ENCODE results near the gene PAX2. TPM values are rescaled to one million over a fixed set of nuclear protein-coding genes. Genes with fewer than 3 reads are reported as not detected.

Gene PAX2
- total RNA-seq, 1 experiment from 2014 or later, result not detected

GRCh38 chr10:100829933-100830727, 84.7 kb downstream of the PAX2 start:
- H3K27me3 ChIP-seq (replicated peaks; ENCODE audit: insufficient read depth, low read depth, low read length, poor library complexity), result peaks cover 98% of the 10 kb centered on the region
- POLR2A ChIA-PET (ENCODE audit: low non-redundant PET), result no interaction called here
- TF ChIP-seq, protein P1, sequence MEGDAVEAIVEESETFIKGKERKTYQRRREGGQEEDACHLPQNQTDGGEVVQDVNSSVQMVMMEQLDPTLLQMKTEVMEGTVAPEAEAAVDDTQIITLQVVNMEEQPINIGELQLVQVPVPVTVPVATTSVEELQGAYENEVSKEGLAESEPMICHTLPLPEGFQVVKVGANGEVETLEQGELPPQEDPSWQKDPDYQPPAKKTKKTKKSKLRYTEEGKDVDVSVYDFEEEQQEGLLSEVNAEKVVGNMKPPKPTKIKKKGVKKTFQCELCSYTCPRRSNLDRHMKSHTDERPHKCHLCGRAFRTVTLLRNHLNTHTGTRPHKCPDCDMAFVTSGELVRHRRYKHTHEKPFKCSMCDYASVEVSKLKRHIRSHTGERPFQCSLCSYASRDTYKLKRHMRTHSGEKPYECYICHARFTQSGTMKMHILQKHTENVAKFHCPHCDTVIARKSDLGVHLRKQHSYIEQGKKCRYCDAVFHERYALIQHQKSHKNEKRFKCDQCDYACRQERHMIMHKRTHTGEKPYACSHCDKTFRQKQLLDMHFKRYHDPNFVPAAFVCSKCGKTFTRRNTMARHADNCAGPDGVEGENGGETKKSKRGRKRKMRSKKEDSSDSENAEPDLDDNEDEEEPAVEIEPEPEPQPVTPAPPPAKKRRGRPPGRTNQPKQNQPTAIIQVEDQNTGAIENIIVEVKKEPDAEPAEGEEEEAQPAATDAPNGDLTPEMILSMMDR (conservative IDR thresholded peaks at IDR 0.05; ENCODE audit: low read depth, low read length), result no peak
- TF ChIP-seq EZH2 (IDR thresholded peaks at IDR 0.05; ENCODE audit: borderline replicate concordance, low read depth, low read length, poor library complexity, severe bottlenecking), result peak; percentile 66
- H3K9me3 ChIP-seq (ENCODE audit: low read depth, low read length, poor library complexity, severe bottlenecking), result no peaks in the 10 kb centered on the region
- no peak for DNase-seq (ENCODE audit: low spot score)
- intact Hi-C loops (cut with micrococcal nuclease; ENCODE audit: unreplicated experiment), result no loop called here
- H3K4me1 ChIP-seq (ENCODE audit: insufficient read depth, low read length, poor library complexity, severe bottlenecking), result peaks cover 17% of the 10 kb centered on the region
- H3K4me3 ChIP-seq (ENCODE audit: low read depth, low read length, poor library complexity, severe bottlenecking), result no peak overlapping the region
- H3K27ac ChIP-seq (ENCODE audit: low read depth, low read length, poor library complexity, severe bottlenecking), result no peak overlapping the region
- BruUV-seq (replicated peaks), result no TSS peak
- CTCF ChIA-PET, result interaction anchor here (0.5 kb wide), 1 partner anchor 85 kb away, joined by 6 read pairs; the partner anchor contains the start of gene PAX2
- H3K36me3 ChIP-seq (ENCODE audit: insufficient read depth, low read length, poor library complexity, severe bottlenecking), result no peaks in the 10 kb centered on the region

DNA sequence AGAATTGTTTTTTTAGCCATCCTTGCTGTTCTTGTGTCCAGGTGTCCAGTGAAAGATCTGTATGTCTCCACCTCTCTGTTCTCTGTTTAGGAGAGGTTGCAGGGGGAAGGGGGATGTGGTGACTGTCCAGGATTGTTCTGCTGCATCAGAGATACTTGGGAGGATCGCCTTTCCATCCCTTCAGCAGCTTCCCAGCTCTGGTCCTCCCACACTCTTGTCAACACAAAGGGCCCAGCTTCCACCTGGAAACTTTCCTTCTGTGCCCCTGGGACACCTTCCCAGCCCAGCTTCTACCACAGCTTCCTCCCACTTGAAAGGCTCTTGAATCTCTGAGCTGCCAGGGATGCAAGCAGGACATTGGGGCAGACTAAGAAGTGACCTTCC, 85.3 kb downstream of the PAX2 start:
- DNase-seq (ENCODE audit: low spot score), result no peak
- H3K4me3 ChIP-seq (ENCODE audit: low read depth, low read length, poor library complexity, severe bottlenecking), result no peak overlapping the region
- peaks cover 96% of the 10 kb centered on the region for H3K27me3 ChIP-seq (replicated peaks; ENCODE audit: insufficient read depth, low read depth, low read length, poor library complexity)
- peaks cover 17% of the 10 kb centered on the region for H3K4me1 ChIP-seq (ENCODE audit: insufficient read depth, low read length, poor library complexity, severe bottlenecking)
- intact Hi-C loops (cut with micrococcal nuclease; ENCODE audit: unreplicated experiment), result no loop called here
- no peaks in the 10 kb centered on the region for H3K36me3 ChIP-seq (ENCODE audit: insufficient read depth, low read length, poor library complexity, severe bottlenecking)
- TF ChIP-seq, protein P1 (conservative IDR thresholded peaks at IDR 0.05; ENCODE audit: low read depth, low read length), result no peak
- no peak for TF ChIP-seq EZH2 (IDR thresholded peaks at IDR 0.05; ENCODE audit: borderline replicate concordance, low read depth, low read length, poor library complexity, severe bottlenecking)
- ChIA-PET CTCF (interaction anchor here (0.5 kb wide), 1 partner anchor 85 kb away, joined by 6 read pairs; the partner anchor contains the start of gene PAX2), POLR2A (ENCODE audit: low non-redundant PET) (no interaction called here)
- no peak overlapping the region for H3K27ac ChIP-seq (ENCODE audit: low read depth, low read length, poor library complexity, severe bottlenecking)
- no peaks in the 10 kb centered on the region for H3K9me3 ChIP-seq (ENCODE audit: low read depth, low read length, poor library complexity, severe bottlenecking)
- no TSS peak for BruUV-seq (replicated peaks)

DNA sequence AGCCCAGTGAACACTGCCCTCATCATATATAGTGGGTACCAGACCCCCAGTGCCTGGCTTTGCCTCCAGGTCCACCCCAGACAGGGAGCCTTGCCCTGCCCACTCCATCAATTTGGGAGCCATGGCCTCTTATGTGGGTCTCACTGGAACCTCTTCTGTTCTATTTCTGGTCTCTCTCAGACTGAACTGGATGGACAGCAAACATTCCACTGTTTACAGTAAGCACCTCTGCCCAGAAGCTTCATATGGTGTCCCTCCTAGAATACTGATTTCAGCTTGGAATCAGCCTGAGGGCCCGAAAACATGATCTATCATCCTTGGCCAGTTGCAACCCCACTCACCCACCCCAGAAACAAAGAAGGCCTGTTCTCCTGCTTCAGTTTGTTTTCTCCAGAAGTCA, 86.4 kb downstream of the PAX2 start:
- H3K4me1 ChIP-seq (ENCODE audit: insufficient read depth, low read length, poor library complexity, severe bottlenecking), result peaks cover 17% of the 10 kb centered on the region
- intact Hi-C loops (cut with micrococcal nuclease; ENCODE audit: unreplicated experiment), result no loop called here
- no peak overlapping the region for H3K4me3 ChIP-seq (ENCODE audit: low read depth, low read length, poor library complexity, severe bottlenecking)
- DNase-seq (ENCODE audit: low spot score), result no peak
- peaks cover 86% of the 10 kb centered on the region for H3K27me3 ChIP-seq (replicated peaks; ENCODE audit: insufficient read depth, low read depth, low read length, poor library complexity)
- POLR2A ChIA-PET (ENCODE audit: low non-redundant PET), result no interaction called here
- TF ChIP-seq, protein P1 (conservative IDR thresholded peaks at IDR 0.05; ENCODE audit: low read depth, low read length), result no peak
- TF ChIP-seq EZH2 (IDR thresholded peaks at IDR 0.05; ENCODE audit: borderline replicate concordance, low read depth, low read length, poor library complexity, severe bottlenecking), result no peak
- no TSS peak for BruUV-seq (replicated peaks)
- CTCF ChIA-PET, result no interaction called here
- no peak overlapping the region for H3K27ac ChIP-seq (ENCODE audit: low read depth, low read length, poor library complexity, severe bottlenecking)
- no peaks in the 10 kb centered on the region for H3K9me3 ChIP-seq (ENCODE audit: low read depth, low read length, poor library complexity, severe bottlenecking)
- no peaks in the 10 kb centered on the region for H3K36me3 ChIP-seq (ENCODE audit: insufficient read depth, low read length, poor library complexity, severe bottlenecking)
